DMS53 (cell line): ENCODE data around the gene ADAM12.
A peak's percentile ranks its signal among the peaks of the same experiment; 100 is the strongest.
"Not testable (repeated sequence)": the region's sequence is repeated elsewhere in the genome, so short reads cannot be mapped to it uniquely, and the experiment has no call there.

ENCODE experiments used
- DNase-seq: peaks from one replicate; lab custom pipeline; 2025; lab: John Stamatoyannopoulos, UW

Gene ADAM12

GRCh38 chr10:126057494-126057893 is 330.8 kb downstream of the ADAM12 start:
- DNase-seq: no peak

GRCh38 chr10:126054191-126054590 is 334.1 kb downstream of the ADAM12 start:
- DNase-seq: no peak

GRCh38 chr10:126052171-126052570 is 336.1 kb downstream of the ADAM12 start:
- no peak for DNase-seq

DNA sequence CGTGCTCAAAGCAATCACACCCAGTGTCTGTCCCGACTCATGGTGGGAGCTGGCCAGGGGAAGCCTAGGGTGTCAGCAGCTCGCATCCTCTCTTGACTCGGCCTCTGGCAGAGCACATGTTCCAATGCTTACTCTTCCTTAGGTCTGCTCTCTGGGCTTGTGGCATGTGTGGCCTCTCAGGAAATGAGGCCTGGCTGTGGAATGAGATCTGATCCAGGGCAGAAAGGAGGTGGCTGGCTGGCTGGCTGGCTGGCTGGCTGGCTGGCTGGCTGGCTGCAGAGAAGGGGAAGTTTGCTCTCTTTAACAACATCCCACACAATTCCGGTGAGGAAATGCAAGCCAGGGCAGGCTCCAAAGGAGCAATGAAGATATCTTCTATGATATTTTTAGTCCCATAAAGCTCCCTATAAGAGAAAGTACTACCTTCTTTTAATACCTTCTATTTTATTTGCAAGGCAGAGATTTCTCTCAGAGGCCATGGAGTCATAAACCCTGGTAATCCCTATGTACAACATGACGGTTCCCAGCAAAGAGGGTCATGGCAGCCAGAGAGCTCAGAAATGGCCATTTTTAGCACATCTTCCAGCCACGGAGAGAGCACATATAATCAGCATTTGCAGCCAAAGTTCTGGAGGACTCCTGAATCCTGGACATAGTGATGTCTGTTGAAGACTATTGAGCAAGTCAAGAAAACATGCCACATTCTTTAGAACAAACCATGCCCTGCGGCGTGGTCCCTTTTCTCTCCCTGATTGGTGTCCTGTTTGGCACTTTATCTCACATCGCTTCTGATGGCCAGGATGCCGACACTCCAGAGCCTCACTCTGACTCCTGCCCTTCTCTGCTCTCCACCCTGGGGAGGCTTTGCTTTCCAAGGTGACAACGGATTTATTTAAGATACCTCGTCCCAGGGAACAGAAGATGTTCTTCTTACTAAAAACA is 338.2 kb downstream of the ADAM12 start:
- no peak for DNase-seq

DNA sequence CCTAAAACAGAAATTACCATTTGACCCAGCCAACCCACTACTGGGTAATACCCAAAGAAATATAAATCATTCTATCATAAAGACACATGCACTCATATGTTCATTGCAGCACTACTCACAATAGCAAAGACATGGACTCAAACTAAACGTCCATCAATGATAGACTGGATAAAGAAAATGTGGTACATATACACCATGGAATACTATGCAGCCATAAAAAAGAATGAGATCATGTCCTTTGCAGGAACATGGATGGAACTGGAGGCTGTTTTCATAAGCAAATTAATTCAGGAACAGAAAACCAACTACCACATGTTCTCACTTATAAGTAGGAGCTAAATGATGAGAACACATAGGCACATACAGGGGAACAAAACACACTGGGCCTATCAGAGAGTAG is 340.5 kb downstream of the ADAM12 start:
- not testable (repeated sequence) for DNase-seq

DNA sequence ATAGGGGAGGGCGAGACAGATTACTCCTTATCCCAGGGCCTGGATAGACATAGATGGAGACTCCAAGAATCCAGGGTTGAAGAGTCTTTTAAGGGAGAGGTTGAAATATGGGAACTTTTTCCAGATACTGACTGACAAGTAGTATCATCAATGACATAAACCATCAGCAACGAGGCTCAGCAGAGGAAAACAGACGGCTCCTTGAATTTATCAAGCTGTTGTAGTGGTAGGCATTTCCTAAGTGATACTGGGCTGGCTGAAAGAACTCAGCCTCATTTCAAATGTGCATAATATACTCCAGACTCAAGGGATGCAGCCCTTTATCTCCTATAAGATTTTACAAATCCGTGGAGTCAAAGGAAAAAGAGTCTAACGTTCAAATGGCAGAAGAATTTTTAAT is 341.4 kb downstream of the ADAM12 start:
- no peak for DNase-seq

DNA sequence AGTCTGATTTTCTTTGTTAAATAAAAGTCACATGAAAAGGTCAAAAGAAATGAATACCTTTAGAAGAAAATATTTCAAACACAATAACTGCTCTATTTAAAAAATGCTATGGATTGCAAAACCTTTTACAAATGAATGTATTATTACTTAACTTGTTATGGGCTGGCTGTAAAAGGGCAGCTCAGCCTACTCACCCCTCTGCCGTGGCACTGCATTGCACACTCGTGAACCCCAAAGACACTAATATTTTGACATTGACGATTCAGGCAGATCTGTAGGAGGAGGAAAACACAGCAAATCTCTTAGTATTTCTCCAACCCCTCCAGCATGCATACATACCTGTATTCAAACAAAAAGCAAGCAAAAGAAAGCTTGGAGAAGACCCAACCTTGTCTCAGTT is 342.4 kb downstream of the ADAM12 start:
- DNase-seq: no peak

GRCh38 chr10:126043389-126043788 is 344.9 kb downstream of the ADAM12 start:
- DNase-seq: no peak

DNA sequence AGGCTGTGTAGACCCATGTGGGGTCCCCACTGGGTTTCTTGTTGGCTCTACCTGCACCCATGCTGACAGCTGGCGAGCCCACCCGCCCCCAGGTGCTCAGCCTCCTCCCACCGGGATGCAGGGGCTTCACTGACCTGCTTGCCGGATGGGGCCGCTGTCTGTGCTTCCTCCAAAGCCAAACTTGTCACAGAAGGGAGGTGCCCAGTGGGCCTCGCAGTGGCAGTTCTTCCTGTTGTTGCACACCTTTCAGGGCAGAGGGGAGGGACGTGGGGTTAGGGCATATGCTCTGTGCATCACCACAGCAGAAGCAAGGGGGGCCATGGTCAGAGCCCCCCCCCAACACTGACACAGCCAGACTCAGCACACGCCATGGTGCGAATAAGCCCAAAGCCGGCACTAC is 345.4 kb downstream of the ADAM12 start:
- DNase-seq: no peak

- peak; percentile 73 for DNase-seq
Measured at GRCh38 chr10:126042354-126042753, 345.9 kb downstream of the ADAM12 start.

GRCh38 chr10:126041804-126042231 is 346.5 kb downstream of the ADAM12 start:
- DNase-seq: peak; percentile 99

DNA sequence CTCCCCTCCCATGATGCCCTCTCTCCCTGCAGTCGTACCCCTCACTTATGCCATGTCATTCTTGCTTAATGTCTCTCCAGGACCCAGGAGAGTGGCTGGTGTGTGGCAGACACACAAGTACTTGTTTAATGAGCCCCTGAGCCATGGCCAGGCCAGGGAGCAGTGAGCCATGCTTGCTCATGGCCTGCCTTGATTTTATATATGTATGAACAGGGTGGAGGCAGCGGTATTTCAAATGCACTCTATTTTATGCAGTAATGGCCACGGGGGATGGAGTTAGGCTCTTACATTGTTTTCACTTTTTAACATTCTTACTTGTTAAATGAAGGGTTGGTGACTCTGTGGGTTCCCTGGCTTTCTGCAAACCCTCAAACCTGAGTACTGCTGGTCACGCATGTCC is 347.2 kb downstream of the ADAM12 start:
- peak; percentile 32 for DNase-seq

DNA sequence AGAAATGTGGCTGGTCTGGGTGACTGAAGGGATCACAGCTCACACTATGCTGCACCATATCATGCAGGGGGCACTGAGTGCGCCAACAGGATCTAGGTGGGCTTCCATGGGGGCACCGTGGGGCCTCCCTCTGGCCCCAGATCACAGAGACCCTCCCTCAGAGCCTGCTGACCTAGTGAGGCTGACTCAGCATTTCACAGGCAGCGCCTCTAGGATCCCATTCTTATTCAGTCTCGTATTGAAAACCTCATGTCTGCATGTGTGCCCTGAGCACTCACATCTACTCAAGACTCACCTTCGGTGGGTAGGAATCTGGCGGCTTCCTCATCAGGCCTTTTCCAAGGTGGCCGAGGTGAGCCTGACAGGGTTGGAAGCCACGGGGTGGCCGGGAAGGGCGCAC is 350.3 kb downstream of the ADAM12 start:
- no peak for DNase-seq

GRCh38 chr10:126036515-126036914 is 351.8 kb downstream of the ADAM12 start:
- no peak for DNase-seq

- no peak for DNase-seq
Measured at GRCh38 chr10:126034586-126034985, 353.7 kb downstream of the ADAM12 start.

GRCh38 chr10:126029999-126030398 is 358.3 kb downstream of the ADAM12 start:
- no peak for DNase-seq

DNA sequence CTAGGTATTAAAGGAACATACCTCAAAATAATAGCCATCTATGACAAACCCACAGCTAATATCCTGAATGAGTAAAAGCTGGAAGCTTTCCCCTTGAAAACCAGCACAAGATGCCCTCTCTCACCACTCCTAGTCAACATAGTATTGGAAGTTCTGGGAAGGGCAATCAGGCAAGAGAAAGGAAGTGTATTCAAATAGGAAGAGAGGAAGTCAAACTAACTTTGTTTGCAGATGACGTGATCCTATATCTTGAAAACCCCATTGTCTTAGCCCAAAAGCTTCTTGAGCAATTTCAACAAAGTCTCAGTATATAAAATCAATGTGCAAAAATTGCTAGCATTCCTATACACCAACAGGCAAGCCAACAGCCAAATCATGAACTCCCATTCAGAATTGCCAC is 360.6 kb downstream of the ADAM12 start:
- DNase-seq: no peak

DNA sequence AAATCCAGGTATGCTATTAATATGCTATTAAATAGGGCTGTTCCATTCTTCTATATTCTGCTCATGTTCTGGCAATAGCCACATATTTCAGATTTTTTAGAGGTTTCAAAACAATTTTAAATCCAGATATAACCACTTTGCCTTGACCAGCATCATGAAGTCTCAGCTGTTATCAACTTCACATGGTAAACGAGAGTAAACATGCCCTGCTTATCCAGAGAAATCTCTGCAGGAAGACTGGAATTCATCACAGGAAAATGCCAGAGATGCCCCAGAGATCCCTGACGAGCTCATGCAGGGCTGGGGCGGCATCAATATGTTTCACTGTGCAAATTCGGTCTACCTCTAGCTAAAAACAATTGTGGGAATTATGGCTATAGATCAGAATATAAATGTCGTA is 365.4 kb downstream of the ADAM12 start:
- no peak for DNase-seq

GRCh38 chr10:126021833-126022500 is 366.3 kb downstream of the ADAM12 start:
- DNase-seq: peak; percentile 92

DNA sequence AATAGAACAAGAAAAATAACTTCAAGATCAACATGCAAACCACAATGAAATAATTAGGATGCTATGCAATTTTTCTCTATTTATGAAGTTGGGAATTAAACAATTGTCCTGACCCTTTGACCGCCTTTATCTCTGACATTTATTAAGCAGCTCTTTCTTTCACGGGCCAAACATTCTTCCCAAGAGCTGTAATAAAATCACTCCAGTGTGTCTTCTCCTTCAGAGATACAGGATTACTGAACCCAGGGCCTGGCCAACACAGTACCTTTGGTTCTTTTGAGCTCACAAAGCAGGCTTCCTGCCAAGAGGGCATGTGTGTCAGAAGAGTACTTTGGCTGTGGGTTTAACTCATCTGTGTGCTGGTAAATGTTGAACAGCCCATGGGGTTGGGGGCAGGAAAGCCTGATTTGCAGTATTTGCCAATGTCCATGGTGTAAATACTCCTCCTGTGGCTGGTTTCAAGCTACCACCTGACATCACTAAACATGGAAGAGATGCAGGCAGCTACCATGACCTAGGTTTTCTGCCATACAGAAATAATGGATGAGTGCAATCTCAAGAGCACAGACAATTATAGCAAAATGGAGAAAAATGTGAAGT is 370.2 kb downstream of the ADAM12 start:
- peak; percentile 42 for DNase-seq

- DNase-seq: no peak
Measured at GRCh38 chr10:126016882-126017281, 371.4 kb downstream of the ADAM12 start.

DNA sequence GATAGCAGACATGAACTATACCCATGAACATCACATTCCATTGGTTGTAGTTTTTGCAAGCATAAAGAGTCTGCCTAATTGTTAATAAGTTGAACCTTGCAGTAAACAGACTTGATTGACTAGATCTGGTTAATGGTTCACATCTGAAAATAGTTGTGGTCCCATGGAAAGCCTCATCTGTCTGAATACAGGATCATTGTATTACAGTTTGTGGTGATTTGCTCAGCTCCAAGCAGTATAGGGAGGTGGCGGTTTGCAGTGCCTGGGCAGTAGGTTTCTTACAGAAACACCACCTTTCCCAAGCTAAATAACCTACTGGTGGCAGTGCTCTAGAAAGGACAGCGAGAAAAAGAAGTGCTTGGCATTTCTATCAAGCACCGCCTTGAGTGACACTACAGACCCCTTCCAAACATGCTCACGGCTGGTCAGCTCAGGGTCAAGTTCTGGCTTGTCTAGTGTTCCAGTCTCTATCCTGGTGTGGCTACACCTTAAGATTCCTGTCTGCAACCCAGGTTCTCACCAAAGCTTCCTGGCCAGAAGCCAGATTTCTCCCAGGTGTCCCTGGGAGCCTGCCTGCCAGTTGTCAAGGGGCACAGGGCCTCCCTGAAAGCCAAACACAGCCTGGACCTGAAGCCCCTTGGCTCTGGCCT is 372.0 kb downstream of the ADAM12 start:
- peak; percentile 25 for DNase-seq
